A549 (cell line): Measurements from ENCODE around the gene NPNT.

Experiments used
- CTCF ChIP-seq: fragments of >200 bp; sonication (Bioruptor Twin); formaldehyde crosslinking; IDR thresholded peaks from 3 replicates; pipeline ENCODE4 v1.5.1; 2016
- MAZ ChIP-seq: fragments of 150-350 bp; IDR thresholded peaks from 2 replicates; pipeline ENCODE4 v1.6.1; 2014; ENCODE audit warnings: antibody characterized with exemption, low read depth, low read length, borderline replicate concordance
- PHF8 ChIP-seq: fragments of 200-600 bp; sonication (generic); IDR thresholded peaks from 2 replicates; pipeline ENCODE4 v1.6.1; 2016; ENCODE audit warnings: low read depth, mild to moderate bottlenecking, antibody characterized with exemption, moderate library complexity, borderline replicate concordance

GRCh38 chr4:105917171-105917685 is 22.0 kb downstream of the NPNT start:
- no peak for TF ChIP-seq CTCF
- TF ChIP-seq MAZ: no peak
- no peak for TF ChIP-seq PHF8
